Breast epithelium (tissue), 3 donors: ENCODE measurements around the gene CTNNAL1.

ENCODE experiments used
- POLR2A ChIP-seq: fragments of 450-650 bp; IDR thresholded peaks from one replicate; pipeline ENCODE4 v1.6.1; 2016; ENCODE audit warnings: antibody characterized with exemption, mild to moderate bottlenecking, moderate library complexity
- TF ChIP-seq, protein P1 (sequence below), 3 donors: fragments of 450-650 bp; IDR thresholded peaks; one replicate each; pipeline ENCODE4 v1.5.1; 2016 to 2017; ENCODE audit warnings: antibody characterized with exemption in 3 of 3, mild to moderate bottlenecking in 3 of 3, moderate library complexity in 3 of 3

DNA sequence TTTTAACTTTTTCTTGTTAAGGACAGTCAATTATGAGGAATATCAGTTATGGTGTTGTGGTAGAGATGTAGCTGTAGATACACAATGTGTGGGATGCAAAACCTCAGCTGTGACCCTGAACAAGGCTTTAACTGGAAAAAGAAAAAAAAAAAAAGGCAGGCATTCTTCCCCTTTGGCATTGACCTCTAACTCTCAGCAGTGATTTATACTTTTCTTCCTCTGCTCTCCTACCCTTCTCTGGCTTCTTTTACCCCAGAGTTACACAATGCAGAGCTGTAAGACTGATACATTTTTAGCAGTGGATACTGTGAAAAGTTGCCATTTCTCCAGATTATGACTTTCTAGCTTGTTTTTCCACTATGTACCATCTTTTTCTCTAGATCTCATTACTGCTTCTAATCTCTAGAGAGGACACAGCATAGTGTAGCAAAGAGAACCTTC, 2.0 kb downstream of the CTNNAL1 start:
- TF ChIP-seq, protein P1, sequence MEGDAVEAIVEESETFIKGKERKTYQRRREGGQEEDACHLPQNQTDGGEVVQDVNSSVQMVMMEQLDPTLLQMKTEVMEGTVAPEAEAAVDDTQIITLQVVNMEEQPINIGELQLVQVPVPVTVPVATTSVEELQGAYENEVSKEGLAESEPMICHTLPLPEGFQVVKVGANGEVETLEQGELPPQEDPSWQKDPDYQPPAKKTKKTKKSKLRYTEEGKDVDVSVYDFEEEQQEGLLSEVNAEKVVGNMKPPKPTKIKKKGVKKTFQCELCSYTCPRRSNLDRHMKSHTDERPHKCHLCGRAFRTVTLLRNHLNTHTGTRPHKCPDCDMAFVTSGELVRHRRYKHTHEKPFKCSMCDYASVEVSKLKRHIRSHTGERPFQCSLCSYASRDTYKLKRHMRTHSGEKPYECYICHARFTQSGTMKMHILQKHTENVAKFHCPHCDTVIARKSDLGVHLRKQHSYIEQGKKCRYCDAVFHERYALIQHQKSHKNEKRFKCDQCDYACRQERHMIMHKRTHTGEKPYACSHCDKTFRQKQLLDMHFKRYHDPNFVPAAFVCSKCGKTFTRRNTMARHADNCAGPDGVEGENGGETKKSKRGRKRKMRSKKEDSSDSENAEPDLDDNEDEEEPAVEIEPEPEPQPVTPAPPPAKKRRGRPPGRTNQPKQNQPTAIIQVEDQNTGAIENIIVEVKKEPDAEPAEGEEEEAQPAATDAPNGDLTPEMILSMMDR (IDR thresholded peaks at IDR 0.05) = no peak
- no peak for TF ChIP-seq POLR2A
